HG02938 (cell line): ENCODE results near the gene SLC45A2.
"Not testable (repeated sequence)": the region's sequence is repeated elsewhere in the genome, so short reads cannot be mapped to it uniquely, and the experiment has no call there.

ENCODE experiments used
- ATAC-seq: cut with Tn5 transposase; IDR thresholded peaks from one replicate; pipeline ENCODE4 v1.9.1; 2021; ENCODE audit warnings: mild to moderate bottlenecking, moderate library complexity; ENCODE audit not compliant: unreplicated experiment

Gene SLC45A2

GRCh38 chr5:33969572-33970452 lies 14.7 kb downstream of the SLC45A2 start:
- ATAC-seq: peak; percentile 73

GRCh38 chr5:33968211-33969005 lies 16.1 kb downstream of the SLC45A2 start:
- ATAC-seq: no peak

DNA sequence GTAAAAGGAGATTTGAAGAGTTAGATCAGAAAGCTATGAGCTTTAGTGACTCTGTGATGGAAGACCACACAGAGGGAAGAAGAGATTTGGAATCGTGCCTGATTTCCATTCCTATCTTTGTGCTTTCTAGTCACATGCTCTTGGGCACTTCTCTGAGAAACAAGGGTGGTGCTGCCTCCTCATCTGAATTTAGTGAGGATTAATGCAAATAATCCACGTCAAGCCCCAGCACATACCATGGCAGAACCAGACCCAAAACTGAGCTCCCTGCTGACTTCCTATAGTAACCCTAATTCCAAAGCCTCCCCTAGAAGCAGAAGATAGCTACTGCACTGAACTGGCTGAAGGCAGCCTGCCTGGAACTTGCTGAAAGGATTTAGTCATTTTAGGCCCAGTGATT lies 17.7 kb downstream of the SLC45A2 start:
- no peak for ATAC-seq

DNA sequence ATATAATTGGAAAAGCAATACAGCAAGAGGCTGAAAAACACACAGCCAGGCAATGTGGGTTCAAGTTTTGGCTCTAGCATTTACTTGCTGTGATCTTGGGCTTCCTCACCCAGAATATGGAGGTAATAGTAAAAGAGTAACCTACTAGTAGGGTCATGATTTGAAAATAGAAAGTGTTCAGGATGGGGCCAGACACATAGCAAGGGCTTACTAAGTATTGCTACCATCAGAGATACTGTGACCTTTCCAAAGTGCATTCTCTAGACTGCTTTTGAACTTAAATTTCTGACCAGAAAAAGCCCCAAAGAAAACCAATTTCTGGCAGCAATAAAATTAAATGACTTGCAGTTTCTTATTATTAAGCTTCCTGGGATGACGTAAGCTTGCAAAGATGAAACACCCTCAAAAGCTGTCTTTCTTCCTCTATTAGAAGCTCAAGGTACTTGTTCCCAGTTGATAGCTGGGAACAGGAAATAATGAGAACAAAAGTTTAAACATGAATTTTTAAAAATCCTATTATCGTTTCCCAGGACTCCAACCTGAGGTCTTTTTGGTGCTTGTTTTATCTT lies 20.3 kb downstream of the SLC45A2 start:
- peak; percentile 69 for ATAC-seq

DNA sequence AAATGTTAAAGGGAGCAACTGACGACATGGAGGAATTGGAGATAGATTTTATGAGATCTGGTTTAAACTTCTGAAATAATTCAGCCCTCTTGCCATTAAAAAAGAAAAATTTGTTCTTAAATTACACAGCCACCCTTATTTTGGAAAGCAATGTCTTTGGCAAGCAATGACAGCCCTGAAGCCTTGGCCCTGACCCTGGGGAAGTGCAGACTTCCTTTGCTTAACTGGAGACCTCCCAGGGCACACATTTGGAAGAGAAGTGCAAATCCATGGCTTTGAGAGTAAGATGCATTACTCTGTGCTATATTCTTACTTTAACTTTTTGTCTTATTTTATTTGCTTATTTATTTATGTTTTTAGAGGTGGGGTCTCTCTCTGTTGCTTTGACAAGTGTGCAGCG lies 26.3 kb downstream of the SLC45A2 start:
- ATAC-seq: no peak

GRCh38 chr5:33957577-33958150 lies 26.8 kb downstream of the SLC45A2 start:
- ATAC-seq: no peak

- not testable (repeated sequence) for ATAC-seq
Measured at GRCh38 chr5:33952175-33952574, 32.3 kb downstream of the SLC45A2 start.

DNA sequence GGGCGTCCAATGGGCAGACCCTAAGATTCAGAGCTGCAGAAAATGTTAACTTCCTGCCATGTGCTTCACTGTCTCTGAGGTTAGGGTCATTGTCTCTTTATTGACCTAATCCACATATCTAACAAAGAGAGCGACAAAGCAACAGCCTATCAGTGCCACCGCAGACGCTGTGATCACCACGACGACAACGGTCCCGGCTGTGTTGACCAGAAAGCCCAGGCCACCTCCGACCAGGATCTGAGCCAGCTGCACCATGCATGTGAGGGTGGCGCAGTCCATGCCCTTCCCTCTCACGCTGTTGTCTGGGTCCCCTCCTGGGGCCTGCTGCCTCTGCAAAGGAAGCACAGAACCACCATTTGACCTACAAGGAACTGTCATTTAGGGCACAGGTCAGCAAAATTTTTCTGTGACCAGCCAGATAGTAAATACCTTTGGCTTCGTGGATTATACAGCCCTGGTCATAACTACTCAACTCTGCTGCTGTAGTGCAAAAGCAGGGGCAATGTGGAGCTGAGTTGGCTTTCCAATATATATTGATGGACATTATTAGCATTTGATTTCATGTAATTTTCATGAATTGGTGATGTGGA lies 39.9 kb downstream of the SLC45A2 start:
- ATAC-seq: no peak

GRCh38 chr5:33941090-33941489 lies 43.4 kb downstream of the SLC45A2 start:
- ATAC-seq: no peak

- ATAC-seq: no peak
Measured at GRCh38 chr5:33939556-33940262, 44.8 kb downstream of the SLC45A2 start.

GRCh38 chr5:33938881-33939280 lies 45.6 kb downstream of the SLC45A2 start:
- ATAC-seq: no peak

- no peak for ATAC-seq
Measured at GRCh38 chr5:33938507-33938796, 46.0 kb downstream of the SLC45A2 start.

DNA sequence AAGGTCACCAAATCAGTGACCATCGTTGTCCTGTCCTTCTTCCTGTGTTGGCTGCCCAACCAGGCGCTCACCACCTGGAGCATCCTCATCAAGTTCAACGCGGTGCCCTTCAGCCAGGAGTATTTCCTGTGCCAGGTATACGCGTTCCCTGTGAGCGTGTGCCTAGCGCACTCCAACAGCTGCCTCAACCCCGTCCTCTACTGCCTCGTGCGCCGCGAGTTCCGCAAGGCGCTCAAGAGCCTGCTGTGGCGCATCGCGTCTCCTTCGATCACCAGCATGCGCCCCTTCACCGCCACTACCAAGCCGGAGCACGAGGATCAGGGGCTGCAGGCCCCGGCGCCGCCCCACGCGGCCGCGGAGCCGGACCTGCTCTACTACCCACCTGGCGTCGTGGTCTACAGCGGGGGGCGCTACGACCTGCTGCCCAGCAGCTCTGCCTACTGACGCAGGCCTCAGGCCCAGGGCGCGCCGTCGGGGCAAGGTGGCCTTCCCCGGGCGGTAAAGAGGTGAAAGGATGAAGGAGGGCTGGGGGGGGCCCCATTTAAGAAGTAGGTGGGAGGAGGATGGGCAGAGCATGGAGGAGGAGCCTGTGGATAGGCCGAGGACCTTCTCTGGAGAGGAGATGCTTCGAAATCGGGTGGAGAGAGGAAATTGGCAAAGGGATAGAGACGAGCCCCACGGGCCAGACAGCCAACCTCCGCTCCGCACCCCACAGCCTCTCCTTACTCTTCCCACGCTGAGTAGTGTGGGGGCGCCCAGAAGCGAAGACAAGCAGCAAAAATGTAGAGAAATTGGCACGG lies 46.6 kb downstream of the SLC45A2 start:
- no peak for ATAC-seq

GRCh38 chr5:33937017-33937706 lies 47.3 kb downstream of the SLC45A2 start:
- ATAC-seq: no peak

GRCh38 chr5:33936381-33937016 lies 48.0 kb downstream of the SLC45A2 start, which contains the start of gene RXFP3:
Gene RXFP3 (plus strand): TSS chr5:33936386. CDS start chr5:33936741, 355 bp downstream.
- no peak for ATAC-seq

DNA sequence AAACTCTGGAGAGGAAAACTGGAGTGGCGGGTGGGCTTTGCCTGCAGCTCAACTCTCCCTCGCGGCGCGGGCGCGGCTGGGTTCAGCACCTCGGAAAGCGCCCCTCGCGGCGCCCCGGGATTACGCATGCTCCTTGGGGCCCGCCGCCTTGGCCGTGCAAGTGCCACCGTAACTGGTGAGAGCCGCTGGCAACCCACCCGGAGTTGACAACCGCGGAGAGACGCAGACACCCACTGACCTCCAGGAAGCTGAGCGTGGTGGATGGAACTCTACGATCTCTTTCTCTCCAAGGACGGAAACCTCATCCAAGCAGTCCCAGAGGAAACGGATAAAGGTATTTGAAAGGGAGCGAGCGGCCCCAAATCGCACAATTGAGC lies 48.5 kb downstream of the SLC45A2 start:
- no peak for ATAC-seq

GRCh38 chr5:33934176-33934575 lies 50.3 kb downstream of the SLC45A2 start:
- peak; percentile 29 for ATAC-seq

- ATAC-seq: peak; percentile 84
Measured at GRCh38 chr5:33933723-33934169, 50.7 kb downstream of the SLC45A2 start.
